HFF-Myc (cell line): ENCODE results near the gene SCAMP5.

Experiments used
- DNase-seq: peaks from one replicate; pipeline ENCODE4 v3.0.0-alpha.2; 2011; ENCODE audit warnings: low read depth; ENCODE audit errors: extremely low read depth
- H3K4me3 ChIP-seq: replicated peaks from 2 replicates; pipeline ENCODE4 v1.5.1; 2011; ENCODE audit warnings: low read depth, mild to moderate bottlenecking, control low read depth, low read length
- CTCF ChIP-seq: IDR thresholded peaks from 2 replicates; pipeline ENCODE4 v1.5.1; 2012; ENCODE audit warnings: mild to moderate bottlenecking, low read depth, low read length, control low read depth; ENCODE audit errors: missing control alignments

Gene SCAMP5

GRCh38 chr15:75031848-75032247 lies 36.5 kb downstream of the SCAMP5 start:
- no peak for DNase-seq
- TF ChIP-seq CTCF = no peak
- H3K4me3 ChIP-seq = no peak overlapping the region

GRCh38 chr15:75032395-75032794 lies 37.0 kb downstream of the SCAMP5 start:
- TF ChIP-seq CTCF = no peak
- no peak overlapping the region for H3K4me3 ChIP-seq
- DNase-seq = no peak

GRCh38 chr15:75033809-75034208 lies 38.4 kb downstream of the SCAMP5 start:
- DNase-seq = no peak
- TF ChIP-seq CTCF = no peak
- H3K4me3 ChIP-seq = no peak overlapping the region

GRCh38 chr15:75034615-75035014 lies 39.3 kb downstream of the SCAMP5 start:
- no peak for TF ChIP-seq CTCF
- DNase-seq = no peak
- no peak overlapping the region for H3K4me3 ChIP-seq

- no peak overlapping the region for H3K4me3 ChIP-seq
- DNase-seq = no peak
- TF ChIP-seq CTCF = no peak
Measured at GRCh38 chr15:75036212-75036616, 40.9 kb downstream of the SCAMP5 start.

GRCh38 chr15:75037685-75038084 lies 42.3 kb downstream of the SCAMP5 start:
- H3K4me3 ChIP-seq = no peak overlapping the region
- no peak for TF ChIP-seq CTCF
- DNase-seq = no peak

- no peak for DNase-seq
- no peak overlapping the region for H3K4me3 ChIP-seq
- TF ChIP-seq CTCF = no peak
Measured at GRCh38 chr15:75038231-75038630, 42.9 kb downstream of the SCAMP5 start.
